HEK293 (cell line): ENCODE results near the gene ITPR3.

Experiments
- CTCF ChIA-PET: fragments of 350-600 bp; formaldehyde crosslinking; extraction: SDS; loops from one replicate; lab custom pipeline; 2021; ENCODE audit warnings: antibody characterized with exemption; lab: Yijun Ruan, JAX
- POLR2A ChIA-PET: fragments of 300-600 bp; formaldehyde crosslinking; extraction: SDS; loops from one replicate; lab custom pipeline; 2020; ENCODE audit warnings: antibody characterized with exemption, inconsistent platforms; lab: Yijun Ruan, JAX
- H3K27ac ChIP-seq: fragments of 200-500 bp; sonication (Bioruptor generic); 2 replicates; pipeline ENCODE4 v1.5.1; 2014; ENCODE audit warnings: low read depth, low read length, control low read depth, inconsistent platforms; ENCODE audit errors: extremely low read depth
- H3K36me3 ChIP-seq, 2 experiments: fragments of 200-500 bp in 1 of 2; sonication (Bioruptor generic) in 1 of 2; 1 replicate in 1 of 2; 2 replicates in 1 of 2; pipeline ENCODE4 v1.5.1; 2014 to 2017; ENCODE audit warnings: inconsistent platforms in 2 of 2, low read length in 2 of 2; ENCODE audit not compliant: control insufficient read depth in 2 of 2, insufficient read depth in 1 of 2
- H3K4me1 ChIP-seq: fragments of 200-500 bp; sonication (Bioruptor generic); 2 replicates; pipeline ENCODE4 v1.5.1; 2014; ENCODE audit warnings: mild to moderate bottlenecking, low read length, inconsistent platforms; ENCODE audit not compliant: control insufficient read depth, insufficient read depth
- H3K4me3 ChIP-seq: 2 replicates; pipeline ENCODE4 v1.5.1; 2011; ENCODE audit warnings: low read depth, mild to moderate bottlenecking, control low read depth, low read length, moderate library complexity
- H3K9me3 ChIP-seq: fragments of 200-500 bp; sonication (Bioruptor generic); 2 replicates; pipeline ENCODE4 v1.5.1; 2014; ENCODE audit warnings: low read depth, low read length, inconsistent platforms; ENCODE audit not compliant: control insufficient read depth, insufficient read depth
- AEBP2 ChIP-seq: fragments of 450-650 bp; formaldehyde crosslinking; IDR thresholded peaks from 2 replicates; pipeline ENCODE4 v1.5.1; 2016; ENCODE audit warnings: missing biosample characterization, missing genetic modification characterization, borderline replicate concordance
- BCL11A ChIP-seq: fragments of 450-650 bp; formaldehyde crosslinking; IDR thresholded peaks from 2 replicates; pipeline ENCODE4 v1.5.1; 2016; ENCODE audit warnings: low read depth, missing biosample characterization, missing genetic modification characterization
- KLF1 ChIP-seq: fragments of 450-650 bp; formaldehyde crosslinking; IDR thresholded peaks from 2 replicates; pipeline ENCODE4 v1.5.1; 2016; ENCODE audit warnings: missing biosample characterization, missing genetic modification characterization
- OSR2 ChIP-seq: fragments of 450-650 bp; formaldehyde crosslinking; IDR thresholded peaks from 2 replicates; pipeline ENCODE4 v1.5.1; 2016; ENCODE audit warnings: missing biosample characterization, missing genetic modification characterization
- SCRT2 ChIP-seq: fragments of 450-650 bp; formaldehyde crosslinking; IDR thresholded peaks from 2 replicates; pipeline ENCODE4 v1.5.1; 2016; ENCODE audit warnings: missing biosample characterization, missing genetic modification characterization
- ZBTB17 ChIP-seq: fragments of 450-650 bp; formaldehyde crosslinking; IDR thresholded peaks from 2 replicates; pipeline ENCODE4 v1.5.1; 2016; ENCODE audit warnings: missing biosample characterization, missing genetic modification characterization
- ZBTB7A ChIP-seq: fragments of 450-650 bp; formaldehyde crosslinking; IDR thresholded peaks from 2 replicates; pipeline ENCODE4 v1.5.1; 2016; ENCODE audit warnings: low read depth, missing biosample characterization, missing genetic modification characterization
- ZNF175 ChIP-seq: fragments of 450-650 bp; formaldehyde crosslinking; IDR thresholded peaks from 2 replicates; pipeline ENCODE4 v1.5.1; 2016; ENCODE audit warnings: missing biosample characterization, missing genetic modification characterization
- ZNF394 ChIP-seq: fragments of 450-650 bp; formaldehyde crosslinking; IDR thresholded peaks from 2 replicates; pipeline ENCODE4 v1.5.1; 2016; ENCODE audit warnings: missing biosample characterization, missing genetic modification characterization, mild to moderate bottlenecking, moderate library complexity, borderline replicate concordance
- ZNF398 ChIP-seq: fragments of 450-650 bp; formaldehyde crosslinking; IDR thresholded peaks from 2 replicates; pipeline ENCODE4 v1.5.1; 2017; ENCODE audit warnings: missing biosample characterization, missing genetic modification characterization
- ZNF426 ChIP-seq: fragments of 450-650 bp; formaldehyde crosslinking; IDR thresholded peaks from 2 replicates; pipeline ENCODE4 v1.5.1; 2017; ENCODE audit warnings: missing biosample characterization, missing genetic modification characterization, mild to moderate bottlenecking, inconsistent platforms, moderate library complexity
- ZNF433 ChIP-seq: fragments of 450-650 bp; formaldehyde crosslinking; IDR thresholded peaks from 2 replicates; pipeline ENCODE4 v1.5.1; 2016; ENCODE audit warnings: missing biosample characterization, missing genetic modification characterization, low read depth
- ZNF449 ChIP-seq: fragments of 450-650 bp; formaldehyde crosslinking; IDR thresholded peaks from 2 replicates; pipeline ENCODE4 v1.5.1; 2017; ENCODE audit warnings: missing biosample characterization, mild to moderate bottlenecking, missing genetic modification characterization, moderate library complexity
- ZNF48 ChIP-seq: fragments of 450-650 bp; formaldehyde crosslinking; IDR thresholded peaks from 2 replicates; pipeline ENCODE4 v1.5.1; 2016; ENCODE audit warnings: missing biosample characterization, missing genetic modification characterization
- ZNF561 ChIP-seq: fragments of 450-650 bp; IDR thresholded peaks from 2 replicates; pipeline ENCODE4 v1.5.1; 2018; ENCODE audit warnings: missing biosample characterization, missing genetic modification characterization, borderline replicate concordance
- ZNF585B ChIP-seq: fragments of 450-650 bp; formaldehyde crosslinking; IDR thresholded peaks from 2 replicates; pipeline ENCODE4 v1.5.1; 2016; ENCODE audit warnings: missing biosample characterization, missing genetic modification characterization
- ZNF623 ChIP-seq: fragments of 450-650 bp; formaldehyde crosslinking; IDR thresholded peaks from 2 replicates; pipeline ENCODE4 v1.5.1; 2016; ENCODE audit warnings: missing biosample characterization, missing genetic modification characterization
- ZNF660 ChIP-seq: fragments of 450-650 bp; IDR thresholded peaks from 2 replicates; pipeline ENCODE4 v1.5.1; 2018; ENCODE audit warnings: missing biosample characterization, mild to moderate bottlenecking, missing genetic modification characterization
- ZNF768 ChIP-seq: fragments of 450-650 bp; formaldehyde crosslinking; IDR thresholded peaks from 2 replicates; pipeline ENCODE4 v1.5.1; 2018; ENCODE audit warnings: missing biosample characterization, mild to moderate bottlenecking, missing genetic modification characterization
- ZNF837 ChIP-seq: fragments of 450-650 bp; formaldehyde crosslinking; IDR thresholded peaks from 2 replicates; pipeline ENCODE4 v1.5.1; 2016; ENCODE audit warnings: missing biosample characterization, missing genetic modification characterization

The ITPR3 gene

DNA sequence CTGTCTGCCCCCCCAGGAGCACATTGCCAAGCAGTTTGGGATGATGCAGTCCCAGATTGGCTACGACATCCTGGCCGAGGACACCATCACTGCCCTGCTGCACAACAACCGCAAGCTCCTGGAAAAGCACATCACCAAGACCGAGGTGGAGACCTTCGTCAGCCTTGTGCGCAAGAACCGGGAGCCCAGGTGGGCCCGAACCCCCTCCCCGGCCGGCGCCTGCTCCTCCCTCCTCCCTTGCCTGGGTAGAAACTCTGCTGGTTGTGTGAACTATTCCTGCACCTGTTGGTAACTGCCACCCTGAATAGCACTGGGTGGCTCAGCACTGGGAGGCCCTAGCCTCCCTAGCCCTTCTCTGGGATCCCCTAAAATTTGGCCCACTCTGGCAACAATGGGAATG, 46.7 kb downstream of the ITPR3 start (continued):
- TF ChIP-seq BCL11A (no peak), ZNF561 (tag by site-specific recombination) (no peak), ZBTB7A (tag by site-specific recombination) (no peak), ZNF175 (tag by site-specific recombination) (no peak), OSR2 (tag by site-specific recombination) (no peak), ZNF394 (tag by site-specific recombination) (no peak)

DNA sequence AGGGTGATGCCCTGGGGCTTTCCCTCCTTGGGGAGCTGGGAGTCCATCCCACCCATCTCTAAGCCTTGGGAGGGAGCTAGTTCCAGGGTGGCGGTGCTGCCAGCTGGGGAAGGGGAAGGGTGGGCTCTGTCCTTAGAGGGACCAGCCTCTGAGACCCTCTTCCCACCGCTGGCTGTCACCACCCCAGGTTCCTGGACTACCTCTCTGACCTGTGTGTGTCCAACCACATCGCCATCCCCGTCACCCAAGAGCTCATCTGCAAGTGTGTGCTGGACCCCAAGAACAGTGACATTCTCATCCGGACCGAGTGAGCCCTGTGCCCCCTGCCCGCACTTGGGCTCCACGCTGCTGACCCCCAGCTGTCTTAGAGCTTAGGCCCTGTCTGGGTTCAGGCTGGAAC, 47.2 kb downstream of the ITPR3 start:
- Histone ChIP-seq H3K4me3 (no peak overlapping the region), H3K27ac (no peak overlapping the region), H3K4me1 (no peaks in the 10 kb centered on the region), H3K36me3 (peaks cover 4 to 32% of the 10 kb centered on the region in 2 experiments; a peak in 1 of 3 replicates), H3K9me3 (no peaks in the 10 kb centered on the region)
- POLR2A ChIA-PET: interaction anchor here (0.9 to 1.0 kb wide), 2 partner anchors 14 to 41 kb away, joined by 3 read pairs; no protein-coding TSS in a partner anchor
- TF ChIP-seq ZNF433 (no peak), ZNF768 (tag by site-specific recombination) (no peak), ZNF398 (tag by site-specific recombination) (no peak), AEBP2 (tag by site-specific recombination) (no peak), ZNF660 (tag by site-specific recombination) (no peak), ZNF585B (tag by site-specific recombination) (no peak), ZNF623 (tag by site-specific recombination) (no peak), ZNF48 (tag by site-specific recombination) (no peak)
- CTCF ChIA-PET: interaction anchor here (0.9 to 2.6 kb wide), 6 partner anchors 23 to 83 kb away, joined by 3 to 8 read pairs (median 6); no protein-coding TSS in a partner anchor

DNA sequence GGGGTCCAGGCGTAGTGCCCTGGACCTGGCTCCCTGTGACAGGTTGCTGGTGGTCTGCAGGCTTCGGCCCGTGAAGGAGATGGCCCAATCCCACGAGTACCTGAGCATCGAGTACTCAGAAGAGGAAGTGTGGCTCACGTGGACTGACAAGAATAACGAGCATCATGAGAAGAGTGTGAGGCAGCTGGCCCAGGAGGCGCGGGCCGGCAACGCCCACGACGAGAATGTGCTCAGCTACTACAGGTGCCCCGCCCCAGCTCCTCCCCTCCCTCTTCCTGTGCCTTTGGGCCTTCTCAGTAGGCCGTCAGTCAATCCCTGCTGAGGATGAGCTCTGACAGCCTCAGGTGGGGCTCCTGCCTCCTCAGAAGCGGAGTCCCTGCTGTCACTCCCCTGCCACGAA, 47.8 kb downstream of the ITPR3 start:
- Histone ChIP-seq H3K9me3 (no peaks in the 10 kb centered on the region), H3K4me3 (no peak overlapping the region), H3K27ac (no peak overlapping the region)
- CTCF ChIA-PET: interaction anchor here (0.9 to 2.6 kb wide), 5 partner anchors 23 to 84 kb away, joined by 3 to 8 read pairs (median 6); no protein-coding TSS in a partner anchor
- TF ChIP-seq SCRT2 (tag by site-specific recombination): no peak
- no peak for TF ChIP-seq ZNF837 (tag by site-specific recombination)
- peak; percentile 99 for TF ChIP-seq KLF1 (tag by site-specific recombination)
- TF ChIP-seq ZBTB17 (tag by site-specific recombination): no peak
- no peak for TF ChIP-seq ZNF449 (tag by site-specific recombination)
- no peak for TF ChIP-seq ZNF426
- TF ChIP-seq, all 188 proteins: peak for 1
- no peaks in the 10 kb centered on the region for H3K4me1 ChIP-seq
- H3K36me3 ChIP-seq: peaks cover 4 to 38% of the 10 kb centered on the region in 2 experiments; a peak in 1 of 3 replicates
- POLR2A ChIA-PET: interaction anchor here (0.9 to 1.2 kb wide), 3 partner anchors 14 to 89 kb away, joined by 3 read pairs; partner anchors contain the start of gene BAK1
